Myocyte (in vitro differentiated cells): ENCODE results near the gene GLT8D2. TPM values are rescaled to one million over a fixed set of nuclear protein-coding genes. Genes with fewer than 3 reads are reported as not detected.
"Not testable (repeated sequence)": the region's sequence is repeated elsewhere in the genome, so short reads cannot be mapped to it uniquely, and the experiment has no call there.

Experiments
- DNase-seq: peaks from one replicate; pipeline ENCODE4 v3.0.0-alpha.2; 2012; ENCODE audit warnings: low read depth
- total RNA-seq: library from RNA; depleted of rRNA; stranded (reverse); fragments of >200 nt; gene quantifications from 2 replicates; pipeline ENCODE4 v1.2.3, GENCODE V29; 2014

GLT8D2 gene
- total RNA-seq, 1 donor from 2014 or later: 17.9 TPM

GRCh38 chr12:104054681-104055346, 4.8 kb upstream of the GLT8D2 start:
- DNase-seq: no peak

DNA sequence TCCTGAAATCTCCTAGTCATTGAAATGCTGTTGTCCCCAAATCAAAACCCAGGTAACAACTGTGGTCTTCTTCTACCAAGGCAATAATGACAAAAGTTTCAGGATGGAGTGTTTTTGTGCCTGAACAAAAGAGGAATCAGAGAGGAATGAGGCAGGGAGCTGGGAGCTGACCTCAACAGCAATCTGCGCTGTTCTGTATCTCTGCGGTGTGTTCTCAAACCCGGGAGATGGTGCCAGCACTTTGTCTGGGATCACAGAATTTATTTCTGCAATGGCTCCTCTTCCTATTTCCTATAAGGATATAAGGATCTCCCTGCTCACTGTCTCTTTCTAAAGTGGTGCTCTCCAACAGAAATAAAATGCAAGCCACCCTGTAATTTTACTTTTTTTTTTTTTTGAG, 449 bp upstream of the GLT8D2 start:
- DNase-seq: no peak

- peak; percentile 42 for DNase-seq
Measured at GRCh38 chr12:104049278-104049902, 597 bp downstream of the GLT8D2 start.

DNA sequence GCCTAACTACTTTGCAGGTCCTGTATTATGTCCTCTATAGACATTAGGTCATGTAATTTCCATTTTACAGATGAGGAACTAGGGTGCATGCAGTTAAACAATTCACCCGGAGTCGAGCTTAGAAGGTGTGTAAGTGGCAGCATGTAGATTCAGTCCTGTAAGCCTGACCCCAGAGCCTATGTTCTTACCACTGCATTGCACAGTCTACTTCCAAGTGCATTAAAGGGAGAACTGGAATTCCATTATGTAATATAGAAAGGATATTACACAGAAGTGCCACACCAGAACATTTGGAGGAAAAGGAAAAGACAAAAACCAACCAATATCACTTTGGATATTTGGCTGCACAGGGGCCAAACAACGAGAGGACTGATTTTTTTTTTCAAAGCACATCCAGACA, 1.2 kb downstream of the GLT8D2 start:
- DNase-seq: no peak

- no peak for DNase-seq
Measured at GRCh38 chr12:104048162-104048561, 1.8 kb downstream of the GLT8D2 start.

- no peak for DNase-seq
Measured at GRCh38 chr12:104046306-104046705, 3.7 kb downstream of the GLT8D2 start.

- DNase-seq: no peak
Measured at GRCh38 chr12:104044158-104044557, 5.8 kb downstream of the GLT8D2 start.

DNA sequence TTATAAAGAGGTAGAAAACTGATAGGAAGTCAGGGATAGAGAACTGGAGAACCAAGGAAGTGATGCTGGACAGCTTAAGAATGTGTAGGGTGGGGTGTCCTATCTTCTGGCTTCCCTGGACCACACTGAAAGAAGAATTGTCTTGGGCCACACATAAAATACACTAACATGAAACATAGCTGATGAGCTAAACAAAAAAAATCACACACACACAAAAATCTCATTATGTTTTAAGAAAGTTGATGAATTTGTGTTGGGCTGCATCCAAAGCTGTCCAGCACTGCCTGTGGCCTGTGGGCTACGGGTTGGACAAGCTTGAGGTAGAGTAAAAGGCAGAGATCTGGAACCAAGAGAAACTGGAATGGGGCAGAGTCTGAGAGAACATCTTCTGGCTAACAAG, 7.4 kb downstream of the GLT8D2 start:
- DNase-seq: no peak

- not testable (repeated sequence) for DNase-seq
Measured at GRCh38 chr12:104039769-104040168, 10.2 kb downstream of the GLT8D2 start.

GRCh38 chr12:104036143-104036542, 13.8 kb downstream of the GLT8D2 start:
- DNase-seq: not testable (repeated sequence)

- DNase-seq: not testable (repeated sequence)
Measured at GRCh38 chr12:104030596-104030995, 19.4 kb downstream of the GLT8D2 start.

- DNase-seq: no peak
Measured at GRCh38 chr12:104026841-104027599, 23.0 kb downstream of the GLT8D2 start.

DNA sequence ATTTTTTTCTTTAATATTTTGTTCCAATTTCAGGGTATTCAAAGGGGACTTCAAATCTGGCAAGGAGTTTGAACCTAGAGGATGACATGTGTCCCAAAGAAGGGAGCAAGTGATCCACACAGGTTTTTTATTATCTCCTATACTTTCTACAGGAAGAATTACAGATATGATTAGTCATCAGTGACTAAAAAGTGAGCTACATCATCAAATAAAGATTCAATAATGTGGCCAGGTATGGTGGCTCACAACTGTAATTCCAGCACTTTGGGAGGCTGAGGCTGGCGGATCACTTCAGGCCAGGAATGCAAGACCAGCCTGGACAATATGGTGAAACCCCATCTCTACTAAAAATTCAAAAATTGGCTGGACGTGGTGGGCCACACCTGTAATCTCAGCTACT, 24.2 kb downstream of the GLT8D2 start:
- no peak for DNase-seq

DNA sequence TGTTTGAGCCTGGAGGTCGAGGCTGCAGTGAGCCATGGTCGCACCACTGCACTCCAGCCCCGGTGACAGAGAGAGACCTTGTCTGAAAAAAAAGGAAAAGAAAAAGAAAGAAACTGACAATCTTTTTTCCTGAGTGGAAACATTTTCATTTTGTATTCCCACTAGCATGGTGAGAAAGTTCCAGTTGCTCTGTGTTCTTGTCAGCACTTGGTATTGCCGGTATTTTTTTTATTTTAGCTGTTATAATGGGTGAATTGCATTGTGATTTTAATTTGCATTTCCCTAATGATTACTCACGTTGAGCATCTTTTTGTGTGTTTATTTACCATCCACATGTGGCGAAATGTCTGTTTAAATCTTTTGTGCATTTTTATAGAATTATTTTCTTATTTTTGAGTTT, 25.6 kb downstream of the GLT8D2 start:
- DNase-seq: no peak

DNA sequence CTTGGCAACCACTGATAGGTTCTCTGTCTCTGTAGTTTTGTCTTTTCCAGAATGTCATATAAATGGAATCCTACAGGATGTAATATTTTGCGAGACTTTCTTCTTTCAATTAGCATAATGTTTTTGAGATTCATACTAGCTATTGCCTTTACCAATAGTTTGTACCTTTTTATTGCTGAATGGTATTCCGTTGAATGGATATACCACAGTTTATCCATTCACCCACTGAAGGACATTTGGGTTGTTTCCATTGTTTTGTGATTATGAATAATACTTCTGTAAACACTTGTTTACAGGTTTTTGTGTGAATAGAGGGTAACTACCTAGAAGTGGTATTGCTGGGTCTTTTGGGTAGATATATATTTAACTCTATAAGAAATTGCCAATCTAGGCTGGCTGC, 26.3 kb downstream of the GLT8D2 start:
- DNase-seq: no peak

DNA sequence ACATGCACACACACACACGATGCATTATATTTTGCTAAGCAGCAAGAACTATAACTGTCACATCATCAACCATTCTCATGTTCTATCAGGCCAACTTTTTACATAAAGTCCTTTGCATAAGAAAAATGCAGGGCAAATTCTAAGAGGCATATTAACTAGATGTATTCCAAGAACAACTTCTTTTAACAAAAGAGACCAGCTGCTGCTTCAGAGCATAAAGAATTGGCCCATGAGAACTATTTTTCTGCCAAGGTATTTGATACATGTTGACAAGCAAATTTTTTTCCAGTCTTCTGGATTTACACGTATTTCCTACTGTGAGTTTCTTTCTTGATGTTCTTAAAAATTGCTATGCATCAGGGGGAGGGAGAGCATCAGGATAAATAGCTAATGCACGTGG, 27.2 kb downstream of the GLT8D2 start:
- DNase-seq: no peak

- DNase-seq: not testable (repeated sequence)
Measured at GRCh38 chr12:104021862-104022261, 28.1 kb downstream of the GLT8D2 start.

DNA sequence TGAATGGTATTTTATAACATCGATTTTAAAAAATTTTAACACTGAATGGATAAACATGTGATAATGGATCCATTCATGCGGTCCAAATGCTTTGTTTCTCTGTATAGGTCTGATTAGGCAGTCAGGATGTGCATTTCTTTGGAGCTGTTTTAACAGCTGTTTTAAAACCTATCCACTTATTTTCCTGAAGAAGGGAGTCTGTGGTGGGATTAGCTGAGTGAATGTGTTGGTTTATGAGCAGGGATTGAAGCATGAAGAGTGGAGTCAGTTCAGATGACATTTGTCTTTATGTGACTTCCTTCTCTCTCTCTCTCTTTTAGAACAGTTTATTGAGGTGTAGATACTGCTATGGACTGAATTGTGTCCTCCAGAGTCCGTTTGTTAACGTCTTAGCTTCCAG, 37.7 kb downstream of the GLT8D2 start:
- peak; percentile 57 for DNase-seq

DNA sequence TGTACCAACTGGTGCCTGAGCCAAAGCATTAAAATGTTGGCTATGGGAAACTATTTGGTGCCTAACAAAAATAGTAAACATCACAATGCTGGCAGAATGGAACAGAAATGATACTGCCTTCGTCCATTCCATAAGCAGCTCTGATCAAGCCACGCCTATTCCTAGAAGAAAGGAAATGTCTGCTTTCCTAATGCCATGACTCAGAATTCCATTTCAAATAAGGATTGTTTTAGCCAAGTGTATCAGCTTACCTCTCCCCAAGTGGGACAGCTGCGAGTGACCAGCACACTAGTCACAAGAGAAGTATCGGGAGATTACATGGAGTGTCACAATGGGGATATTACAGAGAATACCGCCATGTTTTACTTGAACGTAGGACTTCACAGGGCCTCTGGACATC, 38.7 kb downstream of the GLT8D2 start:
- peak; percentile 95 for DNase-seq

GRCh38 chr12:104010606-104011169, 39.3 kb downstream of the GLT8D2 start:
- DNase-seq: no peak

- no peak for DNase-seq
Measured at GRCh38 chr12:104010121-104010520, 39.9 kb downstream of the GLT8D2 start.

DNA sequence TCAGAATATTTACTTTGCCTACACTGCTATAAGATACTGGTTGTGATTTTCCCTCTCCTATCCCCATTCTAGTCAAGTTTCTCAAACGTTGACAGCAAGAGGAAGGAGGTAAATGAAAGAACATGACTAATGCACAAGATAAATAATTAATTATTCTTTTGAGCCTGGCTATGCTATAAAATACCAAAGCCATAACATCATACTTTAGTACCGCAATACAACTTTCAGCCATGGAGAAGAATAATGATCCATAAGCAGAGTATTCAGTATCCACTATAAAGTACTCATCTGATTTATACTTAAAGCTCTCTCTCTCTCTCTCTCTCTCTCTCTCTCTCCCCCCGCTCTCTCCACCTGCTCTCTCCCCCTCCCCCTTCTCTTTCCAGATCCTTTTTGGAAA, 43.1 kb downstream of the GLT8D2 start:
- DNase-seq: peak; percentile 22
